GM15510 (cell line): Measurements from ENCODE around the gene NPAS2.

Source experiments
- POLR2A ChIP-seq: IDR thresholded peaks from 3 replicates; pipeline ENCODE4 v1.6.1; 2011; ENCODE audit warnings: borderline replicate concordance; ENCODE audit not compliant: insufficient read length; ENCODE audit errors: extremely low read depth

NPAS2 gene

GRCh38 chr2:100853909-100854810, 34.2 kb downstream of the NPAS2 start:
- TF ChIP-seq POLR2A, result no peak

- TF ChIP-seq POLR2A, result no peak
These were observed 35.1 kb downstream of the NPAS2 start for GRCh38 chr2:100855084-100855483.

GRCh38 chr2:100855606-100856005, 35.7 kb downstream of the NPAS2 start:
- no peak for TF ChIP-seq POLR2A

- TF ChIP-seq POLR2A, result no peak
These were observed 36.8 kb downstream of the NPAS2 start for GRCh38 chr2:100856732-100857131.

GRCh38 chr2:100857341-100857740, 37.4 kb downstream of the NPAS2 start:
- no peak for TF ChIP-seq POLR2A

GRCh38 chr2:100857915-100858314, 38.0 kb downstream of the NPAS2 start:
- TF ChIP-seq POLR2A, result no peak

GRCh38 chr2:100859902-100860301, 40.0 kb downstream of the NPAS2 start:
- TF ChIP-seq POLR2A, result no peak

GRCh38 chr2:100861340-100861739, 41.4 kb downstream of the NPAS2 start:
- TF ChIP-seq POLR2A, result no peak

- TF ChIP-seq POLR2A, result no peak
These were observed 42.1 kb downstream of the NPAS2 start for GRCh38 chr2:100862081-100862480.

- no peak for TF ChIP-seq POLR2A
These were observed 46.0 kb downstream of the NPAS2 start for GRCh38 chr2:100865816-100866460.

- no peak for TF ChIP-seq POLR2A
These were observed 48.1 kb downstream of the NPAS2 start for GRCh38 chr2:100868083-100868482.

- no peak for TF ChIP-seq POLR2A
These were observed 49.2 kb downstream of the NPAS2 start for GRCh38 chr2:100869120-100869519.

- no peak for TF ChIP-seq POLR2A
These were observed 51.0 kb downstream of the NPAS2 start for GRCh38 chr2:100870652-100871531.

- TF ChIP-seq POLR2A, result no peak
These were observed 55.7 kb downstream of the NPAS2 start for GRCh38 chr2:100875516-100876230.
